Measurements from ENCODE around the gene RING1.

The RING1 gene

DNA sequence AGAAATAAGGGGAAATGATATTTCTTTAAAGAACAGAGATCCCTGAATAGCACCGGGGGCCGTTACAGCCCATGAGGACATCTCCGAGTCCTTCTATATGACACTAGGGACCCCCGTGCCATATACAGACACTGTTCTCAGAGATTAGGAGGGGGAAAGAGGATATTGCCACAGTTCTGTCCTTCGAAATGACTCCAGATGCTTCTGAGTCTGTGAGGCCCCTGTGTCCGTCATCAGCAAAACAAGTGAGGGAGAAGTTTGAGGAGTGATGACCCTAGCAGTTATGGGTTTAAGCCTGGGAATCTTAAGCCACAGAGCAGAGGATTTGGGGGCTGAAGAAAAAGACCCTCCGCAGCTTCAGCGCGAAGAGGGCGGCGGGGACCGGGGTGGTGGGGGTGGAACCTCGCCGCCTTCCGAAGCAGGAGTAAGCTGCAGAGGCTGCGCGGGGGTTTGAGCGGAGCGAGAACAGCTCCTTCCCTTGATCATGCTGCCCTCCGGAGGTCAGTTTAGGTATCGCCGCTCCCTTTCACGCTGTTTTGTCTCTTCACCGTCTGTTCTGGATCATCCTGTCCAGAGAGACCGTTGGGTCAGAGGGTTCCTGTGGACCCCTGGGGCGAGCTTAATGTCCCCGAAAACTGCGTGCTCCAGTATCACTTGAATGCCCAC lies 39.8 kb downstream of the RING1 start:
- peak; percentile 77 for DNase-seq (ENCODE audit: low read depth)

DNA sequence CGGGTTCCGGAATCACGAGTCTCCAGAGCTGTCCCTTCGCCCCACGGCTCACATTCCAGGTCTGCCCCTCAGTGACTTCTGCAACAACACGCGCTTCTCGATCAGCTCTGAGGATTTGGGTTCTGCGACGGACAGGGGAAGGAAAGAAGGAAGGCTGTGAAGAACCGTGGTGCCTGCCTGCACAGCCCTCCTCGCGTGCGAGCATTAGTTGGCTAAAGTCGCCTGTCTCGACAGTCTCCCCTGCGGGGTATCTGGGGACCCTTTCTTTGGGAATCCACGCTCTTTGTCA lies 40.3 kb downstream of the RING1 start:
- no peak for DNase-seq (ENCODE audit: low read depth)

GRCh38 chr6:33248932-33249731 lies 40.8 kb downstream of the RING1 start:
- peak; percentile 99 for DNase-seq (ENCODE audit: low read depth)

DNA sequence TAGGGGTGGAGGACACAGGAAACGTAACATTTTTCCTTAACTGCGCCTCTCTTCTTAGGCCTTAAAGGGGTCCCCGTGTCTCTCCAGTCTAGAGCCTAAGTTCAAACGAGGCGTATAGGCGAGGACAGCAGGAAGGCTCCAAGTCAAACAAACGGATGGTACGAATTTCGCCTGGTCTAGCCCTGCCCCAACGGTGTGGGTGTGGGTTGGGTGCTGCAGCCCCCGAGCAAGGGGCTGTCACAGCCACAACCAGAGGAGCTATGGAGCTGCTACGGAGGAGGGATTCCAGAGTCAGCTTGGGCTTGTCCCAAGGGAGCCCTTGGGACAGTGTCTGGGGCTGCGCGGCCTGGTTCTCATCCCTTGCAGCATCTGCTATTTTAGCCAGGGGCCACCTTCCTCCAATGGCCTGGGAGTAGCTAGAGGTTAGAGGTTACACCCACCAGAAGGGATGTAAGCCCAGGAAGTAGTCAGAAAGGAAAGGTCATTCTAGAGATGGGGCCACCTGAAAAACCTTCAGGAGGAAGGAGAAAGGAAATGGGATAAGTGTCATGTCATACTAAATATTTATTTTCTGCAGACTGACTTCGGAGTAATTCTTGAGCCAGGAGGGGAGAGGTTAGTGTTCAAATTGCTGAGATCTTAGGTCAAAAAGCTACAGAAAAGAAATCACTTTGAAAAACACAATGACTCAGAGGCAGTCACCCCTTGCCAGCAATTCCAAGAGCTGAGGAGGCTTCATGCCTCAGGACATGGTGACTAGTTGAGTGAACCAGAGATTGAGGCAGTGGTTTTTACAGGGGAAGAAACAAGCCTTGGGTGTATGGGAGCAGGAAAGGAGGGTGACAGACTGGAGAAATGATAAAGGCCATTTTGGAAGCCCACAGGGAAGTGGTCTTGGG lies 41.7 kb downstream of the RING1 start:
- peak; percentile 81 for DNase-seq (ENCODE audit: low read depth)

- no peak for DNase-seq (ENCODE audit: low read depth)
Measured at GRCh38 chr6:33250731-33251130, 42.4 kb downstream of the RING1 start.

DNA sequence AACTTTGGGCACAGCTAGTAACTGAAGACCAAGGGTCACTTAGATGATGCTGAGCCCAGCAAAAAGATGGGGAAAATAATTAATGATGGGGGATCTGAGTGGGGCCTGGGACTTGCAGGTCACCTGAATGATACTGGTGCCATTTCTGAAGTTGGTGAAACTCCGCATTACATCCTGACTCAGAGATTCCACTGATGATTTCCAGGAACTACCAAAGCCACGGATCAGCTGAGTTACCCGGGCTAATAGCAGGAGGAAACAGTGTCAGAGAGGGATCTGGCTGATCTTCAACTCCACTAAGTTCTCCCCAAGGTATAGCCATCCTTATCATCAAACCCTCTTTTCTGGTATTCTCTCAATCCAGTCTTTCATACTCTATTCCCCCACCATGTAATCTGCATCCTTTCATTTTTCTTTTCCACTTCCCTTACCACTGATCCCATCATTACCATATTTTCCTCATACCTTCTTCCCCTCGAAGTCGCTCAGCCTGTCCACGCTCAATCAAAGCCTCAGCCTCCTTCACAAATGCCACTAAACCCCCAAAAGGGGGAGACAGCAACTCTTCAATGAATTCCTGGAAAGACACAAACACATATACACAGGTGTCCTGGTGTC lies 43.2 kb downstream of the RING1 start:
- no peak for DNase-seq (ENCODE audit: low read depth)

DNA sequence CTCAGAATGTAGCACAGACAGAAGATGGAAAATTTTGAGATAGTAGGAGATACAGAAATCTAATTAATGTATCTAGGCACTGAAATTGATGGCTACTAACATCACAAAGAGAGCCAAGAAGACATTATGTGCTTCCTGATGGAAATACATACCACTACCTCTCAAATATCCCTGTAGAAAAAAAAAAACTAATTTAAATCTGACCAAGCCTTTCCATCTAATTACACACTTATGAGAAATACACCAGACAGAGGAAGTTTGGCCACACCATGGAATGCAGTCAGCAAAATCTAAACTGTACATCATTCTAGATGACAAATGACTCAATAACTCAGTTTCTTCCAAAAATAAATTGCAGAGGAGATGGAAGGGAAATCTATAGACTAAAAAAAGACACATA lies 44.5 kb downstream of the RING1 start:
- peak; percentile 41 for DNase-seq (ENCODE audit: low read depth)

DNA sequence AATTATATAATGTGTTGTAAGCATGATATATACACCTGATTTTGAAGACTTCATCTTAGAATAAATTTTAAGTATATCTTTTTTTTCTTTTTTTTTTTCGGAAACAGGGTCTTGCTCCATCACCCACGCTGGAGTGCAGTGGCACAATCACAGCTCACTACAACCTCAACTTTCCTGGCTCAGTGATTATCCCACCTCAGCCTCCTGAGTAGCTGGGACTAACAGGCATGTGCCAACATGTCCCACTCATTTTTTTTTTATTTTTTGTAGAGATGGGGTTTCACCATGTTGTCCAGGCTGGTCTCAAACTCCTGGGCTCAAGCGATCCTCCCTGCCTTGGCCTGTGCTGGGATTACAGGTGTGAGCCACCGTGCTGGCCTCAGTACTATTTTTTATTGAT lies 46.3 kb downstream of the RING1 start:
- DNase-seq (ENCODE audit: low read depth) = no peak

DNA sequence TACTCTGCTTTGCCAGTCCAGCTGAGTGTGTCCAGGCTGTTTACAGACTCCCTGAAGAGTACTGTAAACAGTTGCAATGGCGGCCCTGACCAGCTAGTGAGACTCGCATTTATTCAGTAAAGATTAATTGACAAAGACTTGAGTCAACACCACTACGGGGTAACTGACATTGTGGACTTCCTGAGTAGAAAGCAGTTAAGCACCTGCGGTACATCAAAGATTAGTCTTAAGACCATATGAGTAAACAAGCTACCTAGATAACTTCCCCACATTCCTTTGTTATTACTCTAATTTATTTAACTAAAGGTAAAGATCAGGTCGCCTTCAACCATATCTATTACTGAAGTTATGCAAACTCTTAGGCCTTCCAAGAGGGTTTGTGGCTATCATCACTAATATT lies 50.7 kb downstream of the RING1 start:
- no peak for DNase-seq (ENCODE audit: low read depth)
